22Rv1 (cell line): ENCODE results near the gene MGAT1.

Experiments used
- H3K27ac ChIP-seq: fragments of 450-650 bp; 2 replicates; pipeline ENCODE4 v1.5.1; 2017
- CTCF ChIP-seq: fragments of 450-650 bp; IDR thresholded peaks from 2 replicates; pipeline ENCODE4 v1.5.1; 2017; ENCODE audit warnings: mild to moderate bottlenecking
- ZFX ChIP-seq: fragments of 450-650 bp; IDR thresholded peaks from 2 replicates; pipeline ENCODE4 v1.6.1; 2017; ENCODE audit warnings: antibody characterized with exemption, borderline replicate concordance

MGAT1 gene

GRCh38 chr5:180821538-180821937 is 18.9 kb upstream of the MGAT1 start:
- no peak overlapping the region for H3K27ac ChIP-seq
- TF ChIP-seq ZFX (no peak), CTCF (no peak)

GRCh38 chr5:180820788-180821321 is 18.2 kb upstream of the MGAT1 start:
- H3K27ac ChIP-seq, result no peak overlapping the region
- TF ChIP-seq ZFX (no peak), CTCF (no peak)

GRCh38 chr5:180818677-180819341 is 16.2 kb upstream of the MGAT1 start:
- no peak for TF ChIP-seq ZFX
- TF ChIP-seq CTCF, result no peak
- no peak overlapping the region for H3K27ac ChIP-seq

- no peak overlapping the region for H3K27ac ChIP-seq
- TF ChIP-seq CTCF (no peak), ZFX (no peak)
These were observed 15.5 kb upstream of the MGAT1 start for GRCh38 chr5:180817893-180818674.

- TF ChIP-seq CTCF (no peak), ZFX (no peak)
- H3K27ac ChIP-seq, result no peak overlapping the region
These were observed 14.3 kb upstream of the MGAT1 start for GRCh38 chr5:180816608-180817534.

- no peak overlapping the region for H3K27ac ChIP-seq
- TF ChIP-seq CTCF (no peak), ZFX (no peak)
These were observed 12.8 kb upstream of the MGAT1 start for GRCh38 chr5:180815293-180815917.
